GM18526 (cell line): ENCODE data around the gene PLPP1.

Experiments used
- POLR2A ChIP-seq: IDR thresholded peaks from 3 replicates; pipeline ENCODE4 v1.6.1; 2011; ENCODE audit not compliant: insufficient read length; ENCODE audit errors: extremely low read depth

Gene PLPP1

DNA sequence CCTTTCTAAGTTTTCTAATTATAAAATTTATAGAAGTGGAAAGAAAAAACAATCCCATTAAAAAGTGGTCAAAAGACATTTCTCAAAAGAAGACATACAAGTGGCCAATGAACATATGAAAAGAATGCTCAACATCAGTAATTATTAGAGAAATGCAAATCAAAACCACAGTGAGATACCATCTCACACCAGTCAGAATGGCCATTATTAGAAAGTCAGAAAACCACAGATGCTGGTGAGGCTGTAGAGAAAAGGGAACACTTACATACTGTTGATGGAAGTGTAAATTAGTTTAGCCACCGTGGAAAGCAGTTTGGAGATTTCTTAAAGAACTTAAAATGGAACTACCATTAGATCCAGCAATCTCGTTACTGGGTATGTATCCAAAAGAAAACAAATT, 23.7 kb upstream of the PLPP1 start:
- no peak for TF ChIP-seq POLR2A

DNA sequence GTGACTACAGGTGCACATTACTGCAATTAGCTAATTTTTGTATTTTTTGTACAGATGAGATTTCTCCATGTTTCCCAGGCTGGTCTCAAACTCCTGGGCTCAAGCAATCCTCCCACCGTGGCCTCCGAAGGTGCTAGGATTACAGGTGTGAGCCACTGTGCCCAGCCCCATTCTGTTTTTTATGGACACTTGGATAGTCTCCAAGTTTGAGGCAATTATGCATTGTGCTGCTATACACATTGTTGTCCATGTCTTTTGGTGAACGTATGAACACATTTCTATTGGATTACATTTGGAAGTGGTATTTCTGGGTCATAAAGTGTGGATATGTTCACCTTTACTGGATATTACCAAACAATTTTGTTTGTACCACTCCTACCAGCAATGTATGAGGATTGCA, 22.4 kb upstream of the PLPP1 start:
- no peak for TF ChIP-seq POLR2A

DNA sequence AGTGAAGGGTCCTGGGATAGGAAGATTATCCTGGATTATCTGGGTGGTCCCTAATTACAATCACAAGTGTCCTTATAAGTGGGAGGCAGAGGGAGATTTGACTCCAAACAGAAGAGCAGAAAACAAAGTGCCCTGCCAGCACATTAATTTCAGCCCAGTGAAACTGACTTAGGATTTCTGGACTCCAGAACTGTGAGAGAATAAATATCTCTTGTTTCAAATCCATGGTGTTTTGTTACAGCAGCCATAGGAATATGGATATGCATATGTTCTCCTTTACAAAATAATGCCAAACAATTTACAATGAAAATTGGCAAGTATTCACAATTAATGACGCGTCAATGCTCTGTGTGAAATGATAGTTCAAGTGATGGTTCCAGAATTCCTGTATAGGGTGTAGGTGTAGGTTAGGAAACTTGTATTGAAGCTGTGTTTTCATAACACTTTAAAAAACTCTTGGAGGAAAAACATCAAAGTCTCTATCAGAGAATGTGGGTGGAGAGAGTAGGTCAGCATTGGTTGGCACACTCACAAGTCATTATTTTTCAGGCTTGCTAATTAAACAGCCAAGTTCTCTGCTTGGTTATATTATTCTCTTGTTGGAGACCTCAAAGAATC, 19.9 kb upstream of the PLPP1 start:
- TF ChIP-seq POLR2A = no peak

DNA sequence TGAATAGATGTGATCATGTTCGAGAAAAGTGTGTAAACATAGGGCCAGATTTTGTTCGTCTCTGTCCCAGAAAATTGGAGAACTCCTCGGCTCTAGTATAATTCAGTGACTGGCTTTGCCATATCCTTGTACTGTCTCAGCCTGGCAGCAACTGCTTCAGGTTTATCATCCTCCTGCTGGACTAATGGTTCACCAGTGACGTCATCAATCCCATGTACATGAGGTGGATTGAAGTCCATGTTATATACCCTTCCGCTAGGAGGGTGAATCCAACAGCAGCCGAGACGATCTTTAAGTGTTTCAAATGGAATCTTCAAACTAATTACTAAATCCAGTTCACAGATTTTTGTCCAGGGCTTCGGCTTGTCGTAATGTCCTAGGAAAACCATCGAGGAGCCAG, 17.1 kb upstream of the PLPP1 start:
- no peak for TF ChIP-seq POLR2A

DNA sequence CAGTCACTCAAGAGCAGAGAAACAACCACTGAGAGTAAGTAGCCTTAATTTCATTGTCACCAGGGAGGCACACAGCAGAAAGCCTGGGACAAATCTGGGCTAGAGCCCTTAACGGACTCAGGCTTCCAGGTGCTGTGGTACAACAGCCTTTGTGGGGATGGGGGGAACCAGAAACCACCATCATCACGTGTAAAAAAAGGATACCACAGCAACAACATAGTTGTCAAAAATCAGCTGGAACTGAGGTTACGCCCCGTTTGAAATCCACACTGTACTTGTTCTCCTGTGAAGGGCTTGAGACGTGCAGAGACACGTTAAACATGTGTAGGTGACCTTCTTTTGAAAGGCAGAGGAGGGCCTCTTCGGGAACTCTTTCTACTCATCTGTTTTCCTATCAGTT, 16.6 kb upstream of the PLPP1 start:
- no peak for TF ChIP-seq POLR2A

DNA sequence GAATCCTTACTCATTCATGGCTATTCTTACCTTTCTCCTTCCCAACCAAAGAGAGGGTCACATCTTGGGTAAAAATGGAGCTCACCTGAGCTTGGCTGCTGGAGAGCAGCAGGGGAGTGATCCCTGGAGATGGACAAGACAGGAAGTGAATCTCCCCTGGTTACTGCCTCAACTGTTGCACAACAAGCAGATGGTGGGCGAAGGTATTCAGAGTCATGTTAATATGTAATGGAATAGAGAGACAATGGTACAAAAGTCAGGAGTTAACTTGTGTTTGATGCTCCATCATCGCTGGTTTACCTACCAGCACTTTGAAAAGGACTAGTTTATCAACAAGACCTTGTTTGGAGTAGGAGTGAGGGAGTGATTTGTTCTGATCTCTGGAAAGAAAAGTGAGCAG, 13.0 kb upstream of the PLPP1 start:
- no peak for TF ChIP-seq POLR2A

DNA sequence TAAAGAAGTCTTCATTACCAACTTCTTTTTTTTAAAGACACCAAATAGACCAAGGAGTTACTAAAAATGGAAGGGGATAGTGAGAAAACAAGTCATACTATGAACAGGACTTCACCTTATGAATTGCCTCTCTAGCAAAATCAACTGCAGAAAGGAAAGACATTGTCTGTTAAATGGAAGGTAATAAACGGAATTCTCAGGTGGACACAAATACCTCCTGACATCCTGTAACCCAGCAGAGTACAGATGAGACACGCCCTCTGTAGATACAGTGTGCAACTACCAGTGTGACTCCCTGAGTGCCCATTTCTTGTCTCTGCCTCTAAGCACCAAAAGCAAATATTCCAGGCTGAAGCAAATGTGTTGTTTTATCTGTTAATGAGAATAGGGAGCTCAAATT, 12.2 kb upstream of the PLPP1 start:
- no peak for TF ChIP-seq POLR2A

DNA sequence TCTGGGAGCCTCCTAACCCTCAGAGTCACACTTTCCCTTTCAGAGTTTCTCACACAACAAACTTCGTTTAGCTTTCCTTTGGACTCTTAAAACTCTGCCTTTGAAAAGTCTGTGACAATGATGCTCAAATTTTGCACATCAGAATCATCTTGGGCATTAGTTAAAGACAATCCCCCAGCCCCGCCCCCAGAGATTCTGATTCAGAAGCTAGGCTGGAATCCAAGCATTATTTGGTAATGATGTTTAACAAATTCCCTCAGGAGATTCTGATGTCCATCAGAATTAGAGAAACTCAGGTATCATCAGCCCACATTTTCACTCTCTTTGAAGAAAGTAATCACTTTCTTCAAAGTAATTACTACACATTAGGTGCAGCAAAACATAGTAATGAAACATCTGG, 9.6 kb upstream of the PLPP1 start:
- TF ChIP-seq POLR2A = no peak

DNA sequence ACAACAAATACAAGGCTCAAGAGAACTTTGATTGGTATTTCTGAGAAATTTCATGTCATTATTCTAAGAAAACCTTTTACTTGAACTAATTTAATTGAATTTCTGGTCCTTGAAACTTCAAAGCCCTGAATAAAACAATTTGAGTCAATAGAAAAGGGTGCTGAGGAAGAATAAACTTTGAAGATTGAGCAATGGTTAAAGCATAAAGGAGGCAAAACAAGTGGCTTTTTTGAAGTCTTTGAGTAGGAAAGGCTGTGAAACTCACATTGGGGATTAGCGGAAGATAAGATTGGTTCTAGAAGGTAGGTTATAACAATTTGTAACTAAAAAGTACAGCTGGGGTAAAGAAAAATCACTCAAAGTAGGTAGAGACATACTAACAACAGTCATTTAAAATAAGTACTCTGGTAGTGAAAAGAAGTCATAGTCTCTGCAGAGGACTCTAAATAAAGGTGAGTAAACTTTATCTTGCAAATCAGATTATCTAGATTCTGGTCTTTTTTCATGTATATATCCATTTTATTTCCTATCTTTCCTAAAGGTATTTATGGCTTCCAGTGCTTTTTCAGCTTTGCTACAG, 6.4 kb upstream of the PLPP1 start:
- TF ChIP-seq POLR2A = no peak

DNA sequence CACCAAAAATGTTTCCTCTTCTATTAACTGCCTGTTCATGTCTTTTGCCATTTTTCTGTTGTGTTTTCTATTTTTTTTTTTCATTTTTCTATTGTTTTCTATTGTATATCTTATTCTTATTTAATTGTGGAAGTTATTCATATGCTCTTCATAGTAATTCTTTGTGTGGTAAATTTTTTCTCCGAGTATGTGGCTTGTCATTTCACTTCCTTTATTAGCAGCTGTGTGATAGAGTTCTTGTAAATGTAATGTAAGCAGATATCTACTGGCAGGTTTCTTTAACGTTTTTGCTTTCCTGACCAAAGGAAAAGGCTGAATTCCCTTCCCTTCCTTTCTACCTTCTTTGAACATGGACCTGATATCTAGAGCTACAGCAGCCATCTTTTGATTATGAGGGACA, 5.8 kb upstream of the PLPP1 start:
- no peak for TF ChIP-seq POLR2A

DNA sequence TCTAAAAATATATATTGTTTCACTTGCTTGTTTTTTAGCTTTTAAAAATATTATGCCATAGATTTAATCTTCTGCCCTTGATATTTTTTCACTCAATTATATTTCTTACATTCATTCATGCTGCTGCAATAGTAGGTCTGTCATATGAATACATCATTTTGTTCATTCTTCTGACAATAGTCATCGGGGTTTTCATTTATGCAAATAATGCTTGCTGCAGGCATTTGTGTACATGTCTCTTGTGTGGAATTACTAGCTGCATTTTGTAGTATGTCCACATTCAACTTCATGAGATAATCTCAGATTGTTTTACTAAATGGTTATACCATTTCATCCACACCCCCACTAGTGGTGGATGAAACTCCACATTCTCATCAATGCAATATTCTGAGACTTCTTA, 5.3 kb upstream of the PLPP1 start:
- TF ChIP-seq POLR2A = no peak

DNA sequence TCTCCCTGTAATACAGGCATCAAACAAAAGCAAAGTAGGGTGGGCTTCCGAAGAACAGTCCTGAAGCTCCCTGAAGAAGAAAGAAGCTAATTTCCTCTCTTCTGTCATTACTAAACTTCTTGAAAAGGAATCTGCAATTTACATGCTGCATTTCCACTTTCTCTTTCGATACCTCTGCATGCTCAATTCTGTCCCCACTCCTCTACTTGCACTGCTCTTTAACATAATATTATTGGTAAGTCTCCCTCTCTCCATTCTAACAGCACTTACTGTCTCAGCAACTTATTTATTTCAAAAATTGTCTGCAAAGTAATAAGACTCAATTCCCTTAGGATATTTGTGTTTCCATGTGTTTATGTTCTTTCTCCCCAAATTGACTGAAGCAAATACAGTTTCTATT, 3.9 kb upstream of the PLPP1 start:
- no peak for TF ChIP-seq POLR2A

DNA sequence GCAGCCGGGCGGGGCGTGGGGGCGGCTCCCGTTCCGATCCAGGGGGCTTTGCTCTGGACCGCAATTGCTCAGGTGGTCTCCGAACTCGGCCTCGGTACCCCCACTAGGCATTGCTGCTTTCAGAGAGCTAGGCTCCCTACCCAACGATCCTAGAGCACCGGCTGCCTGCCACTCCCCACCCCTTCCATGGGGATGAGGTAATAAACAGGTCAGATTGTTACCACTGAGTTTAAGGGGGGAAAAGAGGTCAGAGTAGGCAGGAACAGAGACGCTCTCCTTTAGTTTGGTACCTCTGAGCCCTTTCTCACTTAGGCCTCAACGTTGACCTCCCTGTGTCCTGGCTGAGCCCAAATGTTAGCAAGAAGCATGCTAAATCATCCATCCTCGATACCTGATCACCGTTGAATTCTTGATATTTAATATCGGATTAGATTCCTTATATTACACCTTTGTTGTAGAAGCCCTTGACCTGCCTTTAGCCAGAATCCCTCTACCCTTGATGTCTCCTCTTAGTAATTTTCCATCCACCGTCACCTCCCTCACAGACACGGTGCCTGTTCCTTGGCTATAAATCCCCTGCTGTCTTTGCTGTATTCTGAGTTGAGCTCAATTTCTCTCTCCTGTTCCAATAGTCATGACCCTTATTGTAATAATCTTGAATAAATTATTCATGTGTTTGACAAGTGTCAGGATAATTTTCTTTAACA, 588 bp upstream of the PLPP1 start:
- no peak for TF ChIP-seq POLR2A

DNA sequence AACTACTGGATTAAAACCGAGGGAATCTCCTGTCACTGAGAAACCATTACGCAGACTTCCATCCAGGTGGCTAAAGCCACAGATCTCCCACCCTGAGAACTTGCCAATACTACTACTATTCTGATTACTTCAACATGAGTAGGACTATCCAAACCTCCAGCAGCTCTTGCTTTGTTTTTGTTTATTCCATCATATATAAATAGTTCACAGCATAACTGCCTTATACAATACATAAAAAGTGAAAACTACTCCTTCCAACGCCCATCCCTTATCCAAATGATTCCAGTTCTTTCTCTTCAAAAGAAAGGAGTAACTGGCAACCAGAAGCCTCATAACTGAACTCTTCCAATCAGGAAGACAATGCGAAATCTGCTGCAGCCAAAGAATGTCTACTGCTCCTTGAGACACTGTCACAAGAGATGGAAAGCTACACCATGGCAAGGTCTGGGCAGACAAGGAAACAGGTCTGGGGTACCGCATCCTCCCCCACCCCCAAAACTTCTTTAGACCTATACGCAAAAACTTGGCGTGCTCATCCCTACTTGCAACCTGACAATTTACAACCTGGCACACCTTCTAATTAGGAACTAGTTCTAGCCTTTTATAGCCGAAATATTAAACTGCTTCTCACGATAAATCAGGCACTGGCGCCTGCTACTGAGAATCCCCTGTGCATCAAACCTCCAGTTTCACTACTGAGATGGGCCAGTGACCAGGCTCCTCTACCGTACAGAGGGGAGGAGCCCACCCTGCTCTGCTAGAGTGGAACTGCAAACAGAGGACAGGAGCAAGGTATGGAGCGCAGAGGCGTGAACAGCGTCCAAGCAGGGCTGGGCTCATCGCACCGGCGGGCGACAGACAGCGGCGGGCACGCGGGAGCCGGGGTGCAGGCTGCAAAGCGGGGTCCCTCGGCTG, 986 bp downstream of the PLPP1 start:
- no peak for TF ChIP-seq POLR2A

DNA sequence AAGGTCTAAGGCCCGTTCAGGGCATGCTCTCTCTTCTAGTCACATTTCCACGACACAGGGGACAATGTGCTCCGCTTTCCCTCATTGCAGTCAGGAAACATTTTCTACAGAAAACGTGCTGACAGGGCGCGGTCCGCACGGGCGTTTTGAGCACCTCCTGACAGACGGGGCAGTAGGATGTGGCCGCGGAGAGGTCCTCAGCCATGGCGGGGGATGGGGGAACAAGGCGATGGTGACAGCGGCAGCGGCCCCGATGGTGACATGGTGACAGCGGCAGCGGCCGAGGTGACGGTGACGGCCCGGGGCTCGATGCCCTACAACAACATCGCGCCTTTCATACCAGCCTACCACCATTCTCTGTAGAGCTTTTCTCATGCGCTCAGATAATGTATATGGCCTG, 4.1 kb downstream of the PLPP1 start:
- no peak for TF ChIP-seq POLR2A

DNA sequence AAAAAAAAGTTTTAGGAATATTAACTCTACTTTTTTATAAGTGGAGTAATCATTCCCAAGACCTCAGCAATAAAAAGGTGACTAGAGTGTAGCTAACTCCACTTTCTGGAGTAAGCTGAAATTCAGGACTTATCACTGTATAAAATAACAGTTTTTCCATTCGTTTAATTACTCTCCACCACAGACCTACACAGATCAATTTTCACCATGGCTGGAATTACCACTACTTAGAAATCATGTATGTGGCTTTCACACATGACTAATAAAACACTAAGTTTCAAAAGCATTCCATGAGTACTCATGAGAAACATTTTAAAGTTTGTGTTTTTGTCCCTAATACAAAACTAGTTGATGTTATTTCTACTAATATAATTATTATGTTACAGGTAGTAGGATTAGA, 9.9 kb downstream of the PLPP1 start:
- TF ChIP-seq POLR2A = no peak
